HepG2 (cell line): ENCODE measurements around the gene HOXD12. TPM values are rescaled to one million over a fixed set of nuclear protein-coding genes. Genes with fewer than 3 reads are reported as not detected.

Source experiments
- EED ChIP-seq: sonication (generic); formaldehyde crosslinking; IDR thresholded peaks from 2 replicates; pipeline ENCODE4 v1.5.0; 2020; ENCODE audit warnings: mild to moderate bottlenecking, missing genetic modification reagents
- IRF2 ChIP-seq: IDR thresholded peaks from 2 replicates; pipeline ENCODE4 v1.6.1; 2018; ENCODE audit warnings: missing genetic modification reagents, missing compliant biosample characterization
- PPARG ChIP-seq: conservative IDR thresholded peaks from 2 replicates; pipeline ENCODE4 v1.6.1; 2016; ENCODE audit warnings: missing biosample characterization, missing genetic modification reagents
- RCOR2 ChIP-seq: IDR thresholded peaks from 2 replicates; pipeline ENCODE4 v1.6.1; 2016; ENCODE audit warnings: missing biosample characterization, missing genetic modification reagents
- TMF1 ChIP-seq: sonication (generic); formaldehyde crosslinking; IDR thresholded peaks from 2 replicates; pipeline ENCODE4 v1.8.1; 2022; ENCODE audit warnings: low read depth, missing genetic modification reagents
- ZFP36 ChIP-seq: fragments of 150-350 bp; IDR thresholded peaks from 2 replicates; pipeline ENCODE4 v1.6.1; 2018; ENCODE audit warnings: borderline replicate concordance, low read length, low read depth; ENCODE audit not compliant: partially characterized antibody
- ZNF318 ChIP-seq: sonication (generic); formaldehyde crosslinking; IDR thresholded peaks from 2 replicates; pipeline ENCODE4 v1.4.0; 2020; ENCODE audit warnings: mild to moderate bottlenecking, missing genetic modification reagents
- ZNF44 ChIP-seq: sonication (generic); formaldehyde crosslinking; IDR thresholded peaks from 2 replicates; pipeline ENCODE4 v1.5.1; 2020; ENCODE audit warnings: mild to moderate bottlenecking, missing genetic modification reagents
- ZNF7 ChIP-seq: IDR thresholded peaks from 2 replicates; pipeline ENCODE4 v1.6.1; 2016; ENCODE audit warnings: missing biosample characterization, missing genetic modification reagents
- polyA plus RNA-seq, 8 experiments: library from polyadenylated mRNA; depleted of rRNA in 3 of 8; stranded (reverse) in 7 of 8; unstranded in 1 of 8; fragments of >200 nt; fragmentation: Illumina TruSeq in 4 of 8; extraction: Trizol in 4 of 8; gene quantifications; 2 replicates each; pipeline versions ENCODE4 v1.2.1 to v1.2.3, GENCODE V29; 2011 to 2016; ENCODE audit warnings: low read depth in 4 of 8, missing spikeins in 1 of 8, mixed read lengths in 1 of 8; ENCODE audit not compliant: insufficient read depth in 1 of 8
- total RNA-seq, 5 experiments: library from RNA; depleted of rRNA; stranded (reverse); fragments of >200 nt; fragmentation: Illumina TruSeq; extraction: Trizol; gene quantifications; 2 replicates each; pipeline ENCODE4 v1.2.3, GENCODE V29; 2016; ENCODE audit warnings: low read depth in 1 of 5
- TF ChIP-seq, protein P1 (sequence below): sonication (generic); formaldehyde crosslinking; IDR thresholded peaks from 2 replicates; pipeline ENCODE4 v1.5.0; 2020; ENCODE audit warnings: mild to moderate bottlenecking, missing genetic modification reagents, moderate library complexity
- TF ChIP-seq, protein P2 (sequence below): IDR thresholded peaks from 2 replicates; pipeline ENCODE4 v1.6.1; 2016; ENCODE audit warnings: mild to moderate bottlenecking

HOXD12 gene
- total and polyA plus RNA-seq, 2 of the 13 experiments (the other 11 are each of a cell fraction or from before 2014, with no cell fraction given): not detected

DNA sequence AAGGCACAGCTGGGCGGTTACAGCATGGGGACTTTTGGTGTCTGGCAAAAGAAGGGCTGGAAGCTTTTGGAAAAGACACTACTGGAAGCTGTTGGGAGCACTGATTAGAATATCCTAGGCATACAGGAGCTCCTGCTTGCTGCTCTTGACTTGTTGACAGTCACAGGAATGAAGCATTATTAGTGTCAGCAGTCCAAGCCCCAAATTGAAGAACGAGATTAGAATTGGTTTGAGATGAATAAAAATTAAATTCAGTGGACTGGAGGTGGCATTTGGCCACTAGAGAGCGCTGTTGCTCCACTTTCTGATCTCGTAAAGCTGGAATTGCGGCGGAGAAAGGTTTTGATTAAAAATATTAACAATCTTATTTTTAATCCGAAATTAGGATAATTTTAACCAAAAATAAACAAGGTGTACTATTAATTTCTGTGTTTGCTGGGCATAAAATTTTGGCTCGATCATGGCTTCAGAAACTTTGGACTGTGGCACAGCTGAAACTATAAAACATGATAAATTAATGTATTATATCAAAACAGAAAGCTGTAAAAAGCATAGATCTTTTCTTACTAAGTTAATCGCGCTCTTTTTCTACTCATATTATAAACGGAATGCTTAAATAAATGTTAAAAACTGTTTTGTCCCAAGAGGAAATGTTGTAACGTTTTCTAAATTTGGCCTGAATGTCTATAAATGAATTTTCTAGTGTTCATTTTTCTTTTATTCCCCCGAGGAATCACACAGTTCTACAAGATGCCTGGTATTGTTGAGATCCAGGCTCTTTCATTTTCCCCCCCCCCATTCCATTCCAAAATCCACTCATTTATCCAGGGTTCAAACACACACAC, 27.6 kb downstream of the HOXD12 start (continued):
- TF ChIP-seq ZNF318 (CRISPR knock-in tag) (no peak), TMF1 (CRISPR knock-in tag) (no peak), IRF2 (CRISPR knock-in tag) (no peak), EED (CRISPR knock-in tag) (no peak), ZNF7 (CRISPR knock-in tag) (no peak), PPARG (0 out of 2 replicates have a peak, but pooled peaks have one; percentile 21), ZFP36 (peak; percentile 56), RCOR2 (CRISPR knock-in tag) (no peak), ZNF44 (CRISPR knock-in tag) (no peak)
- TF ChIP-seq, protein P1, sequence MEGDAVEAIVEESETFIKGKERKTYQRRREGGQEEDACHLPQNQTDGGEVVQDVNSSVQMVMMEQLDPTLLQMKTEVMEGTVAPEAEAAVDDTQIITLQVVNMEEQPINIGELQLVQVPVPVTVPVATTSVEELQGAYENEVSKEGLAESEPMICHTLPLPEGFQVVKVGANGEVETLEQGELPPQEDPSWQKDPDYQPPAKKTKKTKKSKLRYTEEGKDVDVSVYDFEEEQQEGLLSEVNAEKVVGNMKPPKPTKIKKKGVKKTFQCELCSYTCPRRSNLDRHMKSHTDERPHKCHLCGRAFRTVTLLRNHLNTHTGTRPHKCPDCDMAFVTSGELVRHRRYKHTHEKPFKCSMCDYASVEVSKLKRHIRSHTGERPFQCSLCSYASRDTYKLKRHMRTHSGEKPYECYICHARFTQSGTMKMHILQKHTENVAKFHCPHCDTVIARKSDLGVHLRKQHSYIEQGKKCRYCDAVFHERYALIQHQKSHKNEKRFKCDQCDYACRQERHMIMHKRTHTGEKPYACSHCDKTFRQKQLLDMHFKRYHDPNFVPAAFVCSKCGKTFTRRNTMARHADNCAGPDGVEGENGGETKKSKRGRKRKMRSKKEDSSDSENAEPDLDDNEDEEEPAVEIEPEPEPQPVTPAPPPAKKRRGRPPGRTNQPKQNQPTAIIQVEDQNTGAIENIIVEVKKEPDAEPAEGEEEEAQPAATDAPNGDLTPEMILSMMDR (CRISPR knock-in tag): peak; percentile 79
- TF ChIP-seq, protein P2, sequence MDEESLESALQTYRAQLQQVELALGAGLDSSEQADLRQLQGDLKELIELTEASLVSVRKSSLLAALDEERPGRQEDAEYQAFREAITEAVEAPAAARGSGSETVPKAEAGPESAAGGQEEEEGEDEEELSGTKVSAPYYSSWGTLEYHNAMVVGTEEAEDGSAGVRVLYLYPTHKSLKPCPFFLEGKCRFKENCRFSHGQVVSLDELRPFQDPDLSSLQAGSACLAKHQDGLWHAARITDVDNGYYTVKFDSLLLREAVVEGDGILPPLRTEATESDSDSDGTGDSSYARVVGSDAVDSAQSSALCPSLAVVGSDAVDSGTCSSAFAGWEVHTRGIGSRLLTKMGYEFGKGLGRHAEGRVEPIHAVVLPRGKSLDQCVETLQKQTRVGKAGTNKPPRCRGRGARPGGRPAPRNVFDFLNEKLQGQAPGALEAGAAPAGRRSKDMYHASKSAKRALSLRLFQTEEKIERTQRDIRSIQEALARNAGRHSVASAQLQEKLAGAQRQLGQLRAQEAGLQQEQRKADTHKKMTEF (CRISPR knock-in tag): 0 out of 2 replicates have a peak, but pooled peaks have one; percentile 24
